Suppressor macrophage (primary cell): ENCODE data around the gene SLC44A4.
"Not testable (repeated sequence)": the region's sequence is repeated elsewhere in the genome, so short reads cannot be mapped to it uniquely, and the experiment has no call there.

Experiments used
- DNase-seq, 4 experiments: peaks; one replicate each; pipeline ENCODE4 v3.0.0-alpha.2; 2020 to 2022
- total RNA-seq, 17 experiments: gene quantifications; one replicate each; lab custom pipeline; 2026; ENCODE audit warnings: mixed read lengths in 6 of 17, inconsistent platforms in 3 of 17; lab: John Stamatoyannopoulos, UW

The SLC44A4 gene
- 0 to 1.4 (median 0.03) reads per million in 17 experiments for total RNA-seq

DNA sequence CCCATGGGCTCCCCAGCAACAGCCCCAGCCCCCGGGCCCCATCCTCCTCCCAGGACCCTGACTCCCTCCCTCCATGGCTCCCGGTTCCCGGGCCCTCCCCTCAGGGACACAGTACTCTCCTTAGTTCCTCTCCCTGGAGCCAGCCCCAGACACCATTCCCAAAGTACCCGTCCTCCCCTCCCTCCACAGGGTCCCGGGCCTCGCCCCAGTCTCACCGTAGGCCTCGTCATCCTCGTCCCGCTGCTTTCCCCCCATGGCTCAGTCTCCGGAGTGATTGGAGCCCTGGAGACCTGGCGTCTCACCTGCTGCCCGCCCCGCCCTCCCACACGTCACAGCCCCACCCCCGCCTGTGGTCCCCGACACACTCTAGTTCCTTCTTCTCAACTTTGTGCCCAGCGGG, at the start of gene SLC44A4:
SLC44A4 (minus strand) TSS at position 272 of the 400 bp plus-strand sequence; CDS start at position 255, 17 bp downstream.
- DNase-seq = no peak

DNA sequence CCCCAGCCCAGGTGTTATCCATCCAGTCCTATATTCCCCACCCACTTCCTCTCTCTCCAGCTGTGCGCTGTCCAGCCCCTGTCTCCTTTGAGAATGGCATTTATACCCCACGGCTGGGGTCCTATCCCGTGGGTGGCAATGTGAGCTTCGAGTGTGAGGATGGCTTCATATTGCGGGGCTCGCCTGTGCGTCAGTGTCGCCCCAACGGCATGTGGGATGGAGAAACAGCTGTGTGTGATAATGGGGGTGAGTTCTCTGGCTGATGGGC, 49.8 kb upstream of the SLC44A4 start:
- no peak for DNase-seq

DNA sequence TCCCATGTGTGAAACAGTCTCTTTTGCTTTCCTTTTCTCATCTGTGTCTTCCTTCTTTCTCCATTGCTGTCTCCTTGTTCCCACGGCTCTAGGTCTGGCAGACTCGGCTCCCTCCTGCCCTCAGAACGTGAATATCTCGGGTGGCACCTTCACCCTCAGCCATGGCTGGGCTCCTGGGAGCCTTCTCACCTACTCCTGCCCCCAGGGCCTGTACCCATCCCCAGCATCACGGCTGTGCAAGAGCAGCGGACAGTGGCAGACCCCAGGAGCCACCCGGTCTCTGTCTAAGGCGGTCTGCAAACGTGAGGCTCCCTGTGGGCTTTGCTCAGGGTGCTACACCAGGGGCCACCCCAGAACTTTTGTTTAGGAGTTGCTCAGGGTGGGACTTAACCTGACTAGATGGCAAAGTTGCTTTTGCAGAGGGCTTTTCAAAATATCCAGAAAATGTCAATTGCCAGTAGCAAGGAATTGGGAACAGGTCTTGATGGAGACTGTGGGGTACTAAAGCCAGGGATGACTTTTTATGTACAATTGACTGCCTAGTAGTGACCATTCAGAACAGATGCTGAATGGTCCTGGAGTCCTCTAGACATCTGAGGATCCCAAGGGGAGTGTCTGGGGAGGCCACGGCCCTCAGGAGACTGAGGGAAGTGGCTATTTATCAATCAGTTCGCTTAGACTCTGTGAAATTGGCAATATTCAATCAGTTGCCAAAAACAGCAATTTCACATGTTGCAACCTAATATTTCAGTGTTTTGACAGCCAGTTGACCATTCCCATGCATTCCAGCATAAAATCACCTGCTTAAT, 49.3 kb upstream of the SLC44A4 start:
- no peak for DNase-seq

DNA sequence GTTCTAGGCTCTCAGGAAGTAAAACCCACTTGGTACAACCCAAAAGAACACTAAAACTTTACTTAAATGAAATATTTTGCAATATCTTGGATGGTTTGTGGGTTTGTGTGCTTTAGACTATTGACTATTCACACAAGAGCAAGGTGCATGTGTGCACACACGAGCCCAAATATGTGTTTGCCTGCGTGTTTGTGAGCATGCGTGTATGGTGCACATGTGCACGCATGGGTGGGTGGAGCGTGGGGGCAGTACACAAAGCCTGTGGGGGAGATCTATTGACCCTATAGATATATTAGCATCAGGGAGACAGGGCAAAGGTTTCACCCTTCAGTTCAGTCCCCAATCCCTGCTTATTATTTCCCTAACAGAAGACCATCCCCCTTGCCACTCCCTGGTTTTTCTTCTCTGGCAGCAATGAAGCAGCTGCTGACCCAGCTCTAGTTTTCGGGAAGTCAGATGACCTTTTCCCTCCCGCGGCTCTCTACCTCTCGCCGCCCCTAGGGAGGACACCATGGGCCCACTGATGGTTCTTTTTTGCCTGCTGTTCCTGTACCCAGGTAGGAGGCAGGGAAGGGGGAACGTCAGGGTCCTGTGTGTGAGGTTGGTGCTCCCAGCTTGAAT, 48.6 kb upstream of the SLC44A4 start, which contains the start of gene C2:
C2 (plus strand) TSS at position 476 of the 621 bp plus-strand sequence; CDS start at position 512, 36 bp downstream.
- DNase-seq = peak in 2 of 4 experiments; percentile 35 to 48

DNA sequence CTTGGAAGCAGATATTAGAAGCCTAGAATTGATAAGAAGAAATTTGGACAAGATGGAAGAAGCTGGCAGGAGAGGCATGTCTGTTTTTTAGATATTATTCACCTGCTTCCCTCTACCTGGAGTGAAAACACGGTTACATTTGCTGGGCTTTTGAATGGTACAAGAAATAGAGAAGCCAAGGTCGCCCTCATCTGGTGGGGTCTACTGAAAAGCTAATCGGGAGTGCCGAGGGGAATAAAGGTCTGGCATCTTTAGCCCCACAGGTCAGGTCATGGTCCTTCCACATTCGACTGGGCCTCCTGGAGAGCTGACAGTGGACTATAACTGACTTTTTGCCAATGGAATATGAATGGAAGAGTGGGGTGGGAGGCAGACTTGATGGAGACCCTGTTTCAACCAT, 44.1 kb upstream of the SLC44A4 start:
- DNase-seq = peak in 3 of 4 experiments; percentile 33 to 58 (median 38)

DNA sequence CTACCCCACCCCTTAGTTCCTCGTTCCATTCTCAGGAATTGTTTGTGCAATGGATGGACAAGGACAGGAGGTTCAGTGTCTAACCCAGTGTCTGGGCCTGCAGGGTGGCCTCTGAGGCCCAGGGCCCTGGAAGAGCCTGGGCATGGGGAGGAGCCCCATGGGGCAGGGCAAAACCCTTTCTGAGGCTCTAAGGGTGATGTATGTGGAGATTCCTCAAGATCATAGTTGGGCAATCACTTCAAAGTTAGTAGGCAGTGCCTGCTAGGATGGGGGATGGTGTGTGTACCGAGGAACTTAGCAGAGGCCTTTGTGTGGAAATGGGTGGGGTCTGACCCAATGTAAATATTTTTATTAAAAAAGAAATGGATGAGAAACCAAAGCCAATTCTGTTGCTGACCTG, 42.0 kb upstream of the SLC44A4 start:
- DNase-seq = peak; percentile 46 to 70 (median 66)

DNA sequence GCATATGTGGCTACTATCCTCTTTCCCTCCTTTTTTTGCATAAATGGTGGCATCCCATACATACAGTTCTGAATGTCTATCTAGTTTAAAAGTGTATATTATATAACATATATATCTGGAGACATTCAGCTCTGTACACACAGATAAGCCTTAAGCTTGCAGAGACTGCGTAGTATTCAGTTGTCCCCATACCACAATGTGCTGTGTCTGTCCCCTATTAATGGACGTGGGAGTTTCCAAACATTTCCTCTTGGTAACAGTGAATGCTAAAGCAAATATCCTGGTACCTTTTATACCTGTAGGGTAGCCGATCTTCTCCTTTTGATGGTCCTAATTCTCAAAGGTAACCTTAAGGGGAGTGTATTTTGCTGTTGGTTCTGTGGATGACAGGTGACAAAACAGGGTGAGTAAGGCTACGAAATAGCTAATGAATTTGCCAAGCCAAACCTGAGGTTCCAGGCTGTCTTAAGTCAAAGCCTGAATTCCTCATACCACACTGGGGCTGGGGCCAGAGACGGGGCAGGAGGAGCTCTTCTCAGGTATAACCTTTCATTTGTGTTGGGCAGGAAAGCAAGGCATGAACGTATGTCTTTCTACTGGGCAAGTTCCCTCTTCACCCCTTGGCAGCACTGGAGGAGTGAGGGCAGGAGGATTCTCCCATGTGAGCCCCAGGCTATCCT, 41.0 kb upstream of the SLC44A4 start:
- DNase-seq = no peak

DNA sequence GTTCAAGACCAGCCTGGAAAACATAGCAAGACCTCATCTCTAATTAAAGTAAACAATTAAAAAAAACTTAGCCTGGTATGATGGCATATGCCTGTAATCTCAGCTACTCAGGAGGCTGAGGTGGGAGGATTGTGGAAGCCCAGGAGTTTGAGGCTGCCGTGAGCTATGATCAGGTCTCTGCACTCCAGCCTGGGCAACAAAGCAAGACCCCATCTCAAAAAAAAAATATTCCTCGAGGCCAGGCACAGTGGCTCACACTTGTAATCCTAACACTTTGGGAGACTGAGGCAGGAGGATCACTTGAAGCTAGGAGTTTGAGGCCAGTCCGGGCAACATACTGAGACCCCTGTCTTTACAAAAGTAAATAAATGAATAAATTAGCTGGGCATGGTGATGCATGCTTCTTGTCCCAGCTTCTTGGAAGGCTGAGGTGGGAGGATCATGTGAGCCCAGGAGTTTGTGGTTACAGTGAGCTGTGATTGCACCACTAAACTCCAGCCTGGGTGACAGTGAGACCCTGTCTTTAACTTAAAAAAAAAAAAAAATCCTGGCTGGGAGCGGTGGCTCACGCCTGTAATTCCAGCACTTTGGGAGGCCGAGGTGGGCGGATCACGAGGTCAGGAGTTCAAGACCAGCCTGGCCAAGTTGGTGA, 39.4 kb upstream of the SLC44A4 start:
- DNase-seq = peak; percentile 47 to 70 (median 65)

DNA sequence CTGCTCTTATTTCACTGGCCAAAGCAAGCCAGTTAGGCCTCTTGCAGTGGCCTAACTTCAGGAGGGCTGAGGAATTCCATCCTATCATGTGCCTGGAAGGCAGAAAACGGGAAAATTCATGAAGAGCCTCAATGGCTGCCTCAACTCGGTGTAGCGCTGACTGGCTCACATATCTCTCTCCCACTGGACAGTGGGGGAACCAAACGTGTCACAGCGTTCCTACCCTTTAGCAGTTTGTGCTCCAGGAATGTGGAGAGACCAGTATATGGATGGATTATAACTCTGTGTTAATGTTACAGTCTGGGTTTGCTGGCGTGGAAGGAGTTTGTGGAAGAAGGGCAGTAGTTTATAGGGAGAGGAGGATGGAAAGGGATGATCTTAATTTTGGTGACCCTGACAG, 37.0 kb upstream of the SLC44A4 start:
- DNase-seq = no peak

DNA sequence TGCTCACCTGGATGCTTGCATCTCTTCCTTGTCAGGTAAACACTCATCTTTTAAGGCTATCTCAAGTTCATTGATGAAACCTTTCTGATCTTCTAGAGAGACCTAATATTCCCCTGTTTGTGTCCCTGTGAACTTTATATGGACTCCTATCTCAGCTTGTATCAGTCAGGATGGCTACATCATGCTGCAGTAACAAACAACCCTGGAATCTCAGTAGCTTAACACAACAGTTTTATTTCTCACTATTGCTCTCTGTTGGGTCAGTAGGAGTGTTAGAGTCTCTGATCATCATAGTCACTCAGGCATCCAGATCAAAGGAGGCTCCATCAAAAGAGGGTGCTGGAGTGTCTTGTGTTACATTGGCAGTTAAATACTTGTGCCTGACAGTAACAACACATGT, 36.6 kb upstream of the SLC44A4 start:
- no peak for DNase-seq

DNA sequence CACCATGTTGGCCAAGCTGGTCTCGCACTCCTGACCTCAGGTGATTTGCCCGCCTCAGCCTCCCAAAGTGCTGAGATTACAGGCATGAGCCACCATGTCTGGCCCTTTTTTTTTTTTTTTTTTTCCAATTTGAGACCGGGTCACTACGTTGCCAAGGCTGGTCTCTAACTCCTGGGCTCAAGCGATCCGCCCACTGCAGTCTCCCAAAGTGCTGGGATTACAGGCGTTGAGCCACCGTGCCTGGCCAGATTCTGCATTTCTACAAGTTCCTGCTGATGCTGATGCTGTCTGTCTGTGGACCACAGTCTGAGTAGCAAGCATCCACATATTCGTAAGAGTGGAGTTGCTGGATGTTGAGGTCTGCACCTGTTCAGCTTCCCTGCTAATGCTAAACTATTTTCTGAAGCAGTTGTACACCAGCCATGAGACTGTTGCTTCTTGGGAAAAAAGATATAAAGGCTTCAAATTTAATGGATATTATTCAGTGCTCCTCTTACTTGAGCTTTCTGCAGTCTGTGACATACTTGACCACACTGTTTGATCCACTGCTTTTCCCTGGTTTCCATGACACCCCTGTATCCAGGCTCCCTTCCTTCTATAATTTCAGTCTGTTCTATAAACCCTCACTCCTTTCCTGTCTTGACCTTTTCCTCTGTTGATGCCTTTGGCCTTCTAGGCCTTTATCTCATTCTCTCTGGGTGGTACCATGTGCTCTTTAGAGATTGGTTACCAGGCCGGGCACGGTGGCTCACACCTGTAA, 33.2 kb upstream of the SLC44A4 start:
- no peak for DNase-seq

DNA sequence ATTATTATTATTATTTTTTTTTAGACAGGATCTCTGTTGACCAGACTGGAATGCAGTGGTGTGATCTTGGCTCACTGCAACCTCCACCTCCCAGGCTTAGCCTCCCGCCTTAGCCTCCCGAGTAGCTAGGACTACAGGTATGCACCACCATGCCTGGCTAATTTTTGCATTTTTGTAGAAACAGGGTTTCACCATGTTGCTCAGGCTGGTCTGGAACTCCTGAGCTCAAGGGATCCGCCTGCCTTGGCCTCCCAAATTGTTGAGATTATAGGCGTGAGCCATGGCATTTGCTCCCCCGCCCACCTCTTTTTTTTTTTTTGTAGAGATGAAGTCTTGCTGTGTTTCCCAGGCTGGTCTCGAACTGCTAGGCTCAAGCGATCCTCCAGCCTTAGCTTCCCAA, 30.5 kb upstream of the SLC44A4 start:
- DNase-seq = not testable (repeated sequence)

DNA sequence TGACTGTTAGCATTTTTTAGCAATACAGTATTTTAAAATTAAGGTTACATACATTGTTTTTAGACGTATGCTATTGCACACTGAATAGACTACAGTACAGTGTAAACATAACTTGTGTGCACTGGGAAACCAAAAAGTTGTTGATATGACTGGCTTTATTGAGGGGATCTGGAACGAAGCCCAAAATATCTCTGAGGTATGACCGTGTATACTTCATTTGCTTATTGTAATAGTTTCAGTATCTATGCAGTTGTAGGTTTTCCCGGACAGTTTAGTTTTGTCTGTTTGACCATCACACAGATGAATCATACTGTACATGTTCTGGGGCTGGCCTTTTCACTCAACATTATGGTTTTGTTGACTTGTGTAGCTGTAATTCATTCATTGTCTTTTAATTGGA, 30.0 kb upstream of the SLC44A4 start:
- no peak for DNase-seq

DNA sequence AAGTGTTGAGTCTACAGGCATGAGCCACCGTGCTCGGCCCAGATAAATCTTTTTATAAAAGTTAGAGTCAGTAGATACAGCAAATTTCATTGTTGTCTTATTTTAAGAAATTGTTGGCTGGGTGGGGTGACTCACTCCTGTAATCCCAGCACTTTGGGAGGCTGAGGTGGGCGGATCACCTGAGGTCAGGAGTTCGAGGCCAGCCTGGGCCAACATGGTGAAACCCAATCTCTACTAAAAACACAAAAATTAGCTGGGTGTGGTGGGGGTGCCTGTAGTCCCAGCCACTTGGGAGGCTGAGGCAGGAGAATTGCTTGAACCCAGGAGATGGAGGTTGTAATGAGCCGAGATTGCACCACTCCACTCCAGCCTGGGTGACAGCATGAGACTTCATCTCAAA, 29.5 kb upstream of the SLC44A4 start:
- not testable (repeated sequence) for DNase-seq

DNA sequence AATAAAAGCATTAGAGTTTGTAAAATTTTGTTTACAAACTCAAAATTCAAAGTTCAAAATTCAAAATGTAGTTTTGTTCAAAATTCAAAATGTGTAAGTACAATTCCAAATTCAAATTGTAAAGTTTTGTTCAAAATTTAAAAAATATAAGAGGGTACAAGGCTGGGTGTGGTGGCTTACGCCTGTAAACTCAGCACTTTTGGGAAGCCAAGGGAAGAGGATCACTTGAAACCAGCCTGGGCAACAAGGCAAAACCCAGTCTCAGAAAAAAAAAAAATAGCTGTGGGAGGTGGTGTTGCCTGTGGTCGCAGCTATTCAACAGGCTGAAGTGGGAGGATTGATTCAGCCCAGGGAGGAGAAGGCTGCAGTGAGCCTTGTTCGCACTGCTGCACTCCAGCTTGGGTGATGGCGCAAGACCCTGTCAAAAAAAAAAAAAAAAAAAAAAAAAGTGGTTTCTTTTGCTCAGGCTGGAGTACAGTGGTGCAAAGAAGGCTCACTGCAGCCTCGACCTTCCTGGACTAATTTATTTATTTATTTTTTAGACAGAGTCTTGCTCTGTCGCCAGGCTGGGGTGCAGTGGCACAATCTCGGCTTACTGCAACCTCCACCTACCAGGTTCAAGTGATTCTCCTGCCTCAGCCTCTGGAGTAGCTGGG, 28.5 kb upstream of the SLC44A4 start:
- DNase-seq = peak; percentile 73 to 93 (median 89)

DNA sequence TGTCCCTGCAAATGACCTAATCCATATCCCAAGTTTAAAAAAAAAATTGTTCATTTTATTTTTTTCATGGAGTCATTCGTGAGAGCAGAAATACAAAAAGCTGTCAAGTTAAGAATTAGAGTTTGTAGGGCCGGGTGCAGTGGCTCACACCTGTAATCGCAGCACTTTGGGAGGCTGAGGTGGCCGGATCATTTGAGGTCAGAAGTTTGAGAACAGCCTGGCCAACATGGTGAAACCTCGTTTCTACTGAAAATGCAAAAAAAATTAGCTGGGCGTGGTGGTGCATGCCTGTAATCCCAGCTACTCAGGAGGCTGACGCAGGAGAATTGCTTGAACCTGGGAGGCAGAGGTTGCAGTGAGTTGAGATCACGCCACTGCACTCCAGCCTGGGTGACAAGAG, 27.9 kb upstream of the SLC44A4 start:
- not testable (repeated sequence) for DNase-seq

DNA sequence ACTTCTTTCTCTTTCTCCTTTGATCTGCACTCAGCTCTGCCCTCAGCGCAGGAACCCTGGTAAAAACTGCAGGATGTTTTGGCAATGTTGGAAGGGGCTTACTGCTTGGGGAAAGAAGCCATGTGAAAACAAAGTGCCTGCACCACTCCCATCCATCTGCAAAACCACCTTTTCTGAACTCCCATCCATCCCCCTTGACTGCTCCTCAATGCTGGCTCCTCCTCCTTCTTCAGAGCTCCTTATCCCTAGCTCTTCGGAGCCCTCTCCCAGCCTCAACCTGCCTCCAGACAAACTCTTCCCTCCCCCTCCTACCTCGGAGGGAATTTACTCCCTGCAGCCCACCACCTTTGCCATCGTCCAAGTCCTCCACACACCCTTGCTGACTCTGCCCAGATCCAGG, 27.3 kb upstream of the SLC44A4 start:
- DNase-seq = no peak

DNA sequence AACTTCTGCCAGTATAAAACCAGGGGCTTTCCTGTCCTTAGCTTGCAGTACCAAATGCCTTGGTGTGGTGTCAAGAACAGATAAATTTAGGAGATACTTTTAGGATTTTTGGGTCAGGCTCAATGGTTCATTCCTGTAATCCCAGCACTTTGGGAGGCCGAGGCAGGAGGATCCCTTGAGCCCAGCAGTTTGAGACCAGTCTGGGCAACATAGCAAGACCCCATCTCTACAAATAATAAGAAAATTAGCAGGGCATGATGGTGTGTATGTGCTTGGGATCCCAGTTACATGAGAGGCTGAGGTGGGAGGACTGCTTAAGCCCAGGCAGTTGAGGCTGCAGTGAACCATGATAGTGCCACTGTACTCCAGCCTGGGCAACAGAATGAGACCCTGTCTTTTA, 26.2 kb upstream of the SLC44A4 start:
- DNase-seq = no peak

DNA sequence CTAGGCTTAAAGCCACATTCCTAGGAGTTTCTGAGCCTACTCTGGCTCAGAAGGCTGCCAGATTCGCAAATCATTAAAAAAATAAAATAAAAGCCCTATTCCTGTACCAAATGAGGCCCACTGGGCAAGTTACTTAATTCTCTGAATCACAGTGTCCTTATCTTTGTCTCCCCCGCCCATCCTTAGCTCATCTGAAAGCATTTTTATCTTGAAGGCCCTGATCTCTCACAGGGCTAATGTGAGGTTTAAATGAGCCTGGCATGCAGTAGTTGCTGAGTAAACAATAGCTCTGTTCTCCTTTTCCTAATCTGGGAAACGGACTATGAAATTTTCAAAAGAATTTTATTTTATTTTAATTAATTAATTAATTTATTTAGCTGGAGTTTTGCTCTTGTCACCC, 25.2 kb upstream of the SLC44A4 start:
- DNase-seq = no peak

DNA sequence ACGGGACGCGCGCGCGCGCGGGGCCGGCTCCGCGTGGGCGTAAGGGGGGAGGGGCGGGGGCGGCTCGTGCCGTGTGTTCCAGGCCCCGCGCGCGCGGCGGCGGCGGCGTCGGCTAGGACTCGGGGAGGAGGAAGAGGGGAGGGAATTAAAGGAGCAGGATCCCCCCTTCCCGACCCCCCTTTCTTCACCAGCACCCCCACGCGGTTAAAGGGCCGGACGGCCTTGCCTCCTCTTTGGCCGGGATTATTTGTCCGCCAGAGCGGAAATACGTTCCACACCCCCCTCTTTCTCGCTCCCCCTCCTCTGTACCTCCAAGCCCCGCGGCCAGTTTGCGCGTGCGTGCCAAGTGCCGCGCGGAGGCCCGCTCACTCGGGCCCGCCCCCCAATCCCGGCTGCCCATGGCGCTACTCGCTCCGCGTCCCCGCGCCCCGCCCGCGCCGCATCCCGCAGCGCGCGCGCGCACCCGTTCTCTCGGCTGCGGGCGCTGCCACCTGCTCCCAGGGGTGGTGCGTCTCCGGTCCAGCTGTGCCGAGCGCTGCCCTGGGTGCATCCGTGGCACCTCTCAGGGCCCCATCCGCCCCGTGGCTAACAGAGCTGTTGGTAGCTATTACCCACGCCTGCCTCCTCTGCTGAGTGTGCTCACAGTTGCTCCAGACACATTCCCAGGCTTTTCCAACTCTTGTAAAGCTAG, 23.3 kb upstream of the SLC44A4 start, which contains the start of gene ZBTB12:
ZBTB12 (minus strand) TSS at position 134 of the 691 bp plus-strand sequence. CDS start 781 bp downstream, outside the sequence.
- DNase-seq = peak; percentile 78 to 91 (median 85)

DNA sequence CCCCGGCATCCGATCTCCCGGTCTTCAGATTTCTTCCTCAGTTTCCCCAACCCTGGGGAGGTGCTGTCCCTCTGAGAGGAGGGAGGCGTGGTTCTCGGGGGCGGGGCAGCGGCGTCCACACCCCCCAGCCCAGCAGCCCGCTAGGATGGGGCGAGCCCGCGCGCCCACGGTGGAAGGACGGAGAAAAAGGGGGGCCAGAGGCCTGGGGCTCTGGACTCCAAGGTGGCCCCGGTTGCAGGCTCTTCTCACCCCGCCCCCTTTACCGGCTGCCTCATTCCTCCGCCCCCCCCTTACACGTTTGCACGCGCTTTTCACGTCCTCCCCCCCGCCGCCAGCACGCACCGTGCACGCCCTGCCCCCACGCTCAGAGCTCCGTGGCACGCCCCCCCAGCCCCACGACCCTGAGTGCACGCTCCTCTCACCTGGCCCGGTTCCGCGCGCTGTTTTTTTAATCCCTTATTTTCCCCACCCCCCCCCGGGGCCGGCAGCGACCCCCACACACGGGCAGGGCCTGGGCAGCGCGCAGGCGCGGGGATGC, 22.7 kb upstream of the SLC44A4 start:
- peak in 3 of 4 experiments; percentile 28 to 64 (median 64) for DNase-seq
